ENCODE results near the gene CLEC16A.

DNA sequence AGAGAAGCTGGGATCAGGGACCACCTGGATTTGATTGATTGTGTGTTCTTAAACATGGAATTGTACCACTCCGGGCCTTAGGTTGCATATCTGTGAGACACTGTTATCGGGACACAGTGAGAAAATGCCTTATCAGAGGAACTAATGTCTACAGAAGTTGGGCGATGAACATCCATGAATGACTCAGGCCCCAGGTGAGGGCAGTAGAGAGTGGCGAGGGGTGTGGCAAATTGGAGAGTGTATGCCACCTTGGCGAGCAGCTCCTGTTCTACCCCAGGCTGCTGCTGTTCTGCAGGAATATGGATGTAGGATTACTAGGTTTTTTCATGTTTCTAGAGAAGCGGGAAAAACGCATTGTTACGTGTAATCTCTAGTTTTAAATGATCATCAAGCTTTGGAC, 38.8 kb downstream of the CLEC16A start:
- TF ChIP-seq POLR2A (IDR thresholded peaks at IDR 0.05) (no peak), POLR2AphosphoS5 (IDR thresholded peaks at IDR 0.05) (no peak), EP300 (IDR thresholded peaks at IDR 0.05; ENCODE audit: low read depth) (no peak)
- TF ChIP-seq, protein P1, sequence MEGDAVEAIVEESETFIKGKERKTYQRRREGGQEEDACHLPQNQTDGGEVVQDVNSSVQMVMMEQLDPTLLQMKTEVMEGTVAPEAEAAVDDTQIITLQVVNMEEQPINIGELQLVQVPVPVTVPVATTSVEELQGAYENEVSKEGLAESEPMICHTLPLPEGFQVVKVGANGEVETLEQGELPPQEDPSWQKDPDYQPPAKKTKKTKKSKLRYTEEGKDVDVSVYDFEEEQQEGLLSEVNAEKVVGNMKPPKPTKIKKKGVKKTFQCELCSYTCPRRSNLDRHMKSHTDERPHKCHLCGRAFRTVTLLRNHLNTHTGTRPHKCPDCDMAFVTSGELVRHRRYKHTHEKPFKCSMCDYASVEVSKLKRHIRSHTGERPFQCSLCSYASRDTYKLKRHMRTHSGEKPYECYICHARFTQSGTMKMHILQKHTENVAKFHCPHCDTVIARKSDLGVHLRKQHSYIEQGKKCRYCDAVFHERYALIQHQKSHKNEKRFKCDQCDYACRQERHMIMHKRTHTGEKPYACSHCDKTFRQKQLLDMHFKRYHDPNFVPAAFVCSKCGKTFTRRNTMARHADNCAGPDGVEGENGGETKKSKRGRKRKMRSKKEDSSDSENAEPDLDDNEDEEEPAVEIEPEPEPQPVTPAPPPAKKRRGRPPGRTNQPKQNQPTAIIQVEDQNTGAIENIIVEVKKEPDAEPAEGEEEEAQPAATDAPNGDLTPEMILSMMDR (IDR thresholded peaks at IDR 0.05) = peak in 1 of 5 experiments; percentile 13

Measured in transverse colon (tissue), 4 donors.